ENCODE measurements around the gene CTU2.

CTU2 gene

GRCh38 chr16:88714420-88715302 lies 8.4 kb downstream of the CTU2 start:
- DNase-seq (ENCODE audit: low spot score), result no peak

GRCh38 chr16:88715312-88716190 lies 9.2 kb downstream of the CTU2 start:
- no peak for DNase-seq (ENCODE audit: low spot score)

GRCh38 chr16:88716201-88716600 lies 9.9 kb downstream of the CTU2 start:
- no peak for DNase-seq (ENCODE audit: low spot score)

GRCh38 chr16:88716601-88717001 lies 10.3 kb downstream of the CTU2 start:
- DNase-seq (ENCODE audit: low spot score), result no peak

- DNase-seq (ENCODE audit: low spot score), result no peak
Measured at GRCh38 chr16:88718178-88718577, 11.9 kb downstream of the CTU2 start.

GRCh38 chr16:88719267-88719932 lies 13.1 kb downstream of the CTU2 start:
- no peak for DNase-seq (ENCODE audit: low spot score)

- no peak for DNase-seq (ENCODE audit: low spot score)
Measured at GRCh38 chr16:88719933-88720296, 13.6 kb downstream of the CTU2 start.

- DNase-seq (ENCODE audit: low spot score), result no peak
Measured at GRCh38 chr16:88720396-88720970, 14.2 kb downstream of the CTU2 start.

GRCh38 chr16:88721236-88721635 lies 14.9 kb downstream of the CTU2 start:
- DNase-seq (ENCODE audit: low spot score), result no peak

- DNase-seq (ENCODE audit: low spot score), result no peak
Measured at GRCh38 chr16:88721815-88722755, 15.8 kb downstream of the CTU2 start.

GRCh38 chr16:88722784-88723506 lies 16.6 kb downstream of the CTU2 start:
- no peak for DNase-seq (ENCODE audit: low spot score)

- no peak for DNase-seq (ENCODE audit: low spot score)
Measured at GRCh38 chr16:88723507-88723887, 17.2 kb downstream of the CTU2 start.

- no peak for DNase-seq (ENCODE audit: low spot score)
Measured at GRCh38 chr16:88723911-88724310, 17.6 kb downstream of the CTU2 start.

- DNase-seq (ENCODE audit: low spot score), result no peak
Measured at GRCh38 chr16:88724855-88725555, 18.7 kb downstream of the CTU2 start.

GRCh38 chr16:88725609-88726407 lies 19.5 kb downstream of the CTU2 start:
- no peak for DNase-seq (ENCODE audit: low spot score)

- no peak for DNase-seq (ENCODE audit: low spot score)
Measured at GRCh38 chr16:88726408-88726749, 20.1 kb downstream of the CTU2 start.

GRCh38 chr16:88726981-88727380 lies 20.7 kb downstream of the CTU2 start:
- DNase-seq (ENCODE audit: low spot score), result no peak

- DNase-seq (ENCODE audit: low spot score), result no peak
Measured at GRCh38 chr16:88727871-88728270, 21.6 kb downstream of the CTU2 start.
